ENCODE measurements around the gene NSL1.
A peak's percentile ranks its signal among the peaks of the same experiment; 100 is the strongest.
"Not testable (repeated sequence)": the region's sequence is repeated elsewhere in the genome, so short reads cannot be mapped to it uniquely, and the experiment has no call there.

The NSL1 gene, protein sequence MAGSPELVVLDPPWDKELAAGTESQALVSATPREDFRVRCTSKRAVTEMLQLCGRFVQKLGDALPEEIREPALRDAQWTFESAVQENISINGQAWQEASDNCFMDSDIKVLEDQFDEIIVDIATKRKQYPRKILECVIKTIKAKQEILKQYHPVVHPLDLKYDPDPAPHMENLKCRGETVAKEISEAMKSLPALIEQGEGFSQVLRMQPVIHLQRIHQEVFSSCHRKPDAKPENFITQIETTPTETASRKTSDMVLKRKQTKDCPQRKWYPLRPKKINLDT

DNA sequence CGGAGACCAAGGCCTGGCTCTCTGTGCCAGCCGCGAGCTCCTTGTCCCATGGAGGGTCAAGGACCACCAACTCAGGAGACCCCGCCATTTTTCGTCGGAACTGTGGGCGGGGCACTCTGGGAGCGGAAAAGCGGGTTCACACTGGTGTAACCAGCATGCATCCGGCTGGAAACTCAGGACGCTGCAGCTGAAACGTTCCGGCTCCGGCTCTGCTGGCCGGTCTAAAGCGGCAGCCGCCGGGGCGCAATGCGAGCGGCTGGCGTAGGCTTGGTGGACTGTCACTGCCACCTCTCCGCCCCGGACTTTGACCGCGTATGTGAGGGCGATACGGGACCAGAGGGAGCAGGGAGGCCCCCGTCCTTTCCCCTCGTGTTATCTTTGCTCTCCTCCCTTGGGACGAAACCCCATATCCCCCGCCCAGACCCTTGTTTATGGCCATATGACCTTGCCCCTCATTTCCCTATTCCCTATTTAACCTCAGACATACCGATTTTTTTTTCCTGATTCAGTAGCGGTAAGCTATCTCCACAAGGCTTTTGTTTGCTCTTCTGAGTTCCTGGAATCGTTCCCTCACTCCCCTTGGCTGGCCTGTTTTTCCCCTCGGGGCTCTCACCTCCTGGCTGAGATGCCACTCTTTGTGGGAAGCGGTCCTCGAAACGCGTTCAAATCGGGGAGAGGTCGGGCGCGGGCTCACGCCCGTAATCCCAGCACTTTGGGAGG lies at the start of gene NSL1, which contains the start of gene TATDN3:
Gene NSL1 (minus strand): TSS at position 102 of the 720 bp plus-strand sequence. CDS start 14 bp downstream, at position 88.
Gene TATDN3 (plus strand): TSS at position 219 of the 720 bp plus-strand sequence. CDS start 28 bp downstream, at position 247.
- H3K27ac ChIP-seq: peak within 1 kb of the TSS; percentile 55
- peak; percentile 46 for DNase-seq (ENCODE audit: low read depth, low spot score)

- H3K27ac ChIP-seq: no peak overlapping the region
- DNase-seq (ENCODE audit: low read depth, low spot score): no peak
Observed at GRCh38 chr1:212838145-212838544, 46.6 kb upstream of the NSL1 start.

GRCh38 chr1:212833211-212834207 lies 41.9 kb upstream of the NSL1 start:
- DNase-seq (ENCODE audit: low read depth, low spot score); H3K27ac ChIP-seq: not testable (repeated sequence)

GRCh38 chr1:212828395-212828794 lies 36.8 kb upstream of the NSL1 start:
- H3K27ac ChIP-seq: no peak overlapping the region
- no peak for DNase-seq (ENCODE audit: low read depth, low spot score)

DNA sequence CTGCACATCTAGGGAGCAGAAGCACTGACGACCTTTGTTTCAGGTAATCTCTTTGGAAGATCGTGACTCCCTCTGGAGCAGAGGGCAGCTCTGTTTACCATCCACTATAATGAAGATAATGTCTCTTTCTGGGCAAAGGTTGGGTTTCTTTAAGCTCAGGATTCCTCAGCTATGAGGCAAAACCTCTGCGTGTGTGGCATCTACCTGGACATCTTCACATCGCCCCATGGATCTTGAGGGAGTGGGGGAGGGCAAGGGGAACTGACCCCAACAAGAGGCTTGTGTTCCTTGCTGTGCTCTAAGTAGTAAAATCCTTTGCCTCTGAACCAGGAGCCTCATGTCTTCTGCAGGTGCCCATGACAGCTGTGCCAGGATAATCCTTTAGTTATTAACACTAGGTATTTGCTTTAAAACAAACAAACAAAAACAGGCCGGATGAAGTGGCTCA lies 36.3 kb upstream of the NSL1 start:
- DNase-seq (ENCODE audit: low read depth, low spot score): no peak
- no peak overlapping the region for H3K27ac ChIP-seq

- DNase-seq (ENCODE audit: low read depth, low spot score): no peak
- H3K27ac ChIP-seq: no peak overlapping the region
Observed at GRCh38 chr1:212827171-212827776, 35.7 kb upstream of the NSL1 start.

DNA sequence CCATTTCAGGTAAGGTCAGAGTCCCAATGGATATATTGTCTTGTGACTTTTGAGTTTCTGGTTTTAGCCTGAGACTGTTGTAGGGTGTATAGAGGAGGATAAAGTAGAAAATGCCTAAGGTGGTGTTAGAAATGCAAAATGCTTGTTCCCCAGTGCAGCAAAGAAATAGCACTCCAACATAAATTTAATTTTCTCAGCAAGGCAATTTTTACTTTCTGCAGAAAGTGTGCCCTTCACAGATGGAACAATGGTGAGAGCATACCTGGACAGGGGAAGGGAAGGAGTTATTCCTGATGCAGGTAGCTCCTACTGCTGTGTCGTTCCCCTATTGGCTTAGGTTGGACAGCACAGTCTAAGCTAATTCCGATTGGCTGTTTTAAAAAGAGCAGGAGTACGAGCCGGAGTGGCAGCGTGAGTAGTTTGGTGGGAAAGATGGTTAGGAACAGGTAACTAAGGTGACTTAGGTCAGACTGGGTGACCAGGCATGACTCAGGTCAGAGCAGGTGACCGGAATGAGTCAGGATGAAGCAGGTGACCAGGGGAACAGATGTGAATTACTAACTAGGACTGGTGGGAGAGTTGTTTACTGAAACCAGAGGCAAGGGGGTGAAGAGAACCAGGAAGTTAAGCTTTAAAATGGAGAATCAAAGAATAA lies 34.3 kb upstream of the NSL1 start:
- no peak for DNase-seq (ENCODE audit: low read depth, low spot score)
- H3K27ac ChIP-seq: no peak overlapping the region

DNA sequence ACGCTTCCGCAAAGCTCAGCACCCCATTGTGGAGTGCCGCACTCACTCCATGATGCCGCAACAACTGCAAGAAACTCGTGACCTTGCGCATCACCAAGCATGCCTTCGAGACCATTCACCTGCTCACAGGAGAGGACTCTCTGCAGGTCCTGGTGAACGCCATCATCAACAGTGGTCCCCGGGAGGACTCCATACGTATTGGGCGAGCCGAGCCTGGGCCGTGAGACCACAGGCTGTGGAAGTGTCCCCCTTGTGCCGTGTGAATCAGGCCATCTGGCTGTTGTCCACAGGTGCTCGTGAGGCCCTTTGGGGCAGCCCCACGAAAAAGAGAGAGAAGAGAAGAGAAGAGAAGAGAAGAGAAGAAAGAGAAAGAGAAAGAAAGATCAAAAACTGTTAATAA lies 32.6 kb upstream of the NSL1 start:
- no peak for DNase-seq (ENCODE audit: low read depth, low spot score)
- H3K27ac ChIP-seq: no peak overlapping the region

GRCh38 chr1:212822956-212823355 lies 31.4 kb upstream of the NSL1 start:
- H3K27ac ChIP-seq: no peak overlapping the region
- DNase-seq (ENCODE audit: low read depth, low spot score): no peak

DNA sequence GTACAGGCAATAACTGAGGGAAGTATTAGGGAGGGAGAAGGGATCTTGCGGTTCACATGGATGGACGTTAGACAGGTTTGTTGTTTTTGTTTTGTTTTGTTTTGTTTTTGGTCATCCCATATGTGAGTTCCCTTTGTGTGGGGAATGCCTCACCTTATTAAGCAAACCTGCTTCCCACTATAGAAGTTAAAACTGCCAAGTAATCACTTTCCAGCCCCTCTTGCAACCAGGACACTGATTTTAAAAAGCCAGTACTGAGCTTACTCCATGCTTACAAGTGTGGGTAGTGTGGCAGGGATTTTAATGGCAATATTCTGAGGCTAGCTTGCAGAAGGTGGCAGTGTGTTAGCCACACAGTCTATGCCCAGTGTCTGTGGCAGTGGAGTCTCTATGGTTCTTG lies 29.4 kb upstream of the NSL1 start:
- no peak overlapping the region for H3K27ac ChIP-seq
- DNase-seq (ENCODE audit: low read depth, low spot score): no peak

DNA sequence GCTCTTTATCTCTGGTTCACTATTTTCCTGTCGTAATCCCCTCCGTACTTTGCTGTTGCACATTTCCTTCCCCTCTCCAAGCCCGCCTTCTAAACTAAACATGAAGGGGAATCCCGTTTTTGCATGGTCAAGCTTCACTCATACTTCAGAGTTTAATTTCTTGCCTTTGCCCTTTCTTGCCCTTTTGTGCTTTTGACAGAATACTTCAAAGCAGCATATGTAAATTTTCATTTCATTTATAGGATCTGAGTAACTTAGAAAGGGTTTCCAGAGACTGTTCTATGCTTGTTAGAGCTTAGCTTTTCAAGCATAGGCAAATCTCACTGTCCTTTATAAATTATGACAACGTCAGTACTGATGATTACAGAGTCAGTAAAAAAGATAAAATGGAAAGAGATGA lies 28.1 kb upstream of the NSL1 start:
- no peak overlapping the region for H3K27ac ChIP-seq
- no peak for DNase-seq (ENCODE audit: low read depth, low spot score)

DNA sequence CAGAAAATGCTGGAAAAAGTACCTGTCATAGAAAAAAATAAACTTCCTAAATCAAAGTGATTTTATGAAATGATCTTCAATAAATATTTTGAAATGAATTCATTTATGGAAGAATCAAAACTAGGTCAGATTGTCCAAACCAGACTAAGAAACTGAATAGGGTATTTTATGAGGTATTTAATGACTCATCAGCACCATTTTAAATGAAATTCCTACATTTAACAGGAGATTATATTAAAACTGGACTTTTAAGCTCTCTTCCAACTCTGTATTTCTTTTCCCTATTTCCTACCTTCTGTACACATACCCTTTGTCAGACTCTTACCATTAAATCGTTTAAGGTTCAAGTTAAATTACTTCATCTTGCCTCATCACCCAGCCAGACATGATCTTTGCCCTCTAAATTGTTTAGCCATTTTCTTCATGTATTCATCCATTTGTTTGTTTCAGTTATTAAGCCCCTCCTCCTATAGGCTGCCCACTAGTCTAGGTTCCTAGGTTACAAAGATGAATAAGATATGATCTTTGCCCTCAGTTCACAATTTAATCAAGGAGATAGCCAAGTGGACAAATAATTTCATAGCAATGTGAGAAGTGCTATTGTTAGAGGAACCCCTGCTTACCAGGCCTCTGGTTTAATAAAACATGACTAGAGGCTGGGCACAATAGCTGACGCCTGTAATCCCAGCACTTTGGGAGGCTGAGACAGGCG lies 25.1 kb upstream of the NSL1 start:
- DNase-seq (ENCODE audit: low read depth, low spot score): no peak
- H3K27ac ChIP-seq: no peak overlapping the region

GRCh38 chr1:212814537-212815334 lies 23.2 kb upstream of the NSL1 start:
- no peak for DNase-seq (ENCODE audit: low read depth, low spot score)
- no peak overlapping the region for H3K27ac ChIP-seq

- no peak for DNase-seq (ENCODE audit: low read depth, low spot score)
- H3K27ac ChIP-seq: no peak overlapping the region
Observed at GRCh38 chr1:212805767-212806166, 14.2 kb upstream of the NSL1 start.

DNA sequence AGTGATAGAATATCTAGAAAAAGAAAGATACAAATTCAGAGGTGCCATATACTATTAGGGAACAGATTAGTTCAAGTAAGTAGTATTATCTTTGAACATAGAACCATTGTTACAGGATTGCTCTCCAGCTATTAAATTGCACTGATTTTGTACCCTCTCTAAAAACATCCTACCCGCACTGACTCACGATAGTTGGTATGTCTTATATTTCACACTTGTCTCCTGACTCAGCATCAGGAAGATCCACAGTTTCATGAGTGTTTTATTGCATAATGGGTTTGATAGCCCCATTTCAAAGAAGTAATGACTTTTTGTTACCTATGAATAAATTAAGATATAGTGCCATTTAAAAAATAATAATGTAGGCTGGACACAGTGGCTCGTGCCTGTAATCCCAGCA lies 6.1 kb upstream of the NSL1 start:
- DNase-seq (ENCODE audit: low read depth, low spot score): no peak
- no peak overlapping the region for H3K27ac ChIP-seq

- no peak for DNase-seq (ENCODE audit: low read depth, low spot score)
- H3K27ac ChIP-seq: no peak overlapping the region
Observed at GRCh38 chr1:212794561-212795014, 3.0 kb upstream of the NSL1 start.

DNA sequence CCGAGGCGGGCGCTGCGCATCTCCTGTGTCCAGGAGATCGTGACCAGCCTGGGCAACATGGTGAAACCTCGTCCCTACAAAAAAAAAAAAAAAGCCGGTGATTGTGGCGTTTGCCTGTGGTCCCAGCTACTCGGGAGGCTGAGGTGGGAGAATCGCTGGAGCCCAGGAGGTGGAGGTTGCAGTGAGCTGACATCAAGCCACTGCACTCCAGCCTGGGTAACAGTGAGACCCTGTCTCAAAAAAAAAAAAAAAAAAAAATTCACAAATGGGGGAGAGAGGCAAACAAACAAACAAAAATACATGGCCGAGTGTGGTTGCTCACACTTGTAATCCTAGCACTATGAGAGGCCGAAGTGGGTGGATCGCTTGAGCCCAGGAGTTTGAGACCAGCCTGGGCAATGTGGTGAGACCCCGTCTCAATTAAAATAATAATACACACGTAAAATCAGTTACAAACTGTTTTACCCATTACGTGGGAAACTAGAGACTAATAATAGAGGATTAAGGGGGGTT lies 875 bp upstream of the NSL1 start:
- no peak for DNase-seq (ENCODE audit: low read depth, low spot score)

DNA sequence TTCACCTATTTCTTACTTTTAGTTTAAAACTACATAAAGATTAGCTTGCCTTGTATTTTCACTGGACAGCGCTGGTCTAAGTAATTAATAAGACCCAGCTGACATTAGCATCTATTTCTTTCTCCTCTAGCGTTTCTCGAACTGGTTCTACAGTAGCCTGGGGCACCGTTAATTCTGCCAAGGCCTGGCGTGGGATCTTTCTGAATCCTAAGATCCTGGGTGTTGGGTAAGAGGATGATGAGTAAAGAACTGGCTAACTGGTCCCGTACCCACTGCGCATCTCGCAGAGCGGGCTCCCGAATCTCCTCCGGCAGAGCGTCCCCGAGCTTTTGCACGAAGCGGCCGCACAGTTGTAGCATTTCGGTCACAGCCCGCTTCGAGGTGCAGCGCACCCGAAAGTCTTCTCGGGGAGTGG lies 309 bp downstream of the NSL1 start:
- peak overlapping the region; percentile 55 for H3K27ac ChIP-seq
- peak; percentile 41 for DNase-seq (ENCODE audit: low read depth, low spot score)

More for the DNA sequence above, 875 bp upstream of the NSL1 start:
- peak overlapping the region; percentile 55 for H3K27ac ChIP-seq

Measured in epithelial cell of prostate (primary cell).